GM06990 (cell line): ENCODE measurements around the gene NDUFA5.
"Not testable (repeated sequence)": the region's sequence is repeated elsewhere in the genome, so short reads cannot be mapped to it uniquely, and the experiment has no call there.

Experiments
- DNase-seq: peaks from one replicate; pipeline ENCODE4 v3.0.0-alpha.2; 2011; ENCODE audit not compliant: insufficient read length; ENCODE audit errors: extremely low read depth
- H3K27me3 ChIP-seq: replicated peaks from 2 replicates; pipeline ENCODE4 v1.6.0; 2011; ENCODE audit warnings: low read length; ENCODE audit not compliant: control insufficient read depth, insufficient read depth
- H3K36me3 ChIP-seq: 2 replicates; pipeline ENCODE4 v1.5.1; 2011; ENCODE audit warnings: low read length; ENCODE audit not compliant: control insufficient read depth, insufficient read depth
- H3K4me3 ChIP-seq: replicated peaks from 2 replicates; pipeline ENCODE4 v1.5.1; 2011; ENCODE audit warnings: low read depth, mild to moderate bottlenecking, control low read depth, low read length
- TF ChIP-seq, protein P1 (sequence below): IDR thresholded peaks from 2 replicates; pipeline ENCODE4 v1.5.1; 2011; ENCODE audit warnings: low read length, control low read depth, mild to moderate bottlenecking, inconsistent platforms; ENCODE audit not compliant: insufficient read depth, poor library complexity, severe bottlenecking

The NDUFA5 gene

DNA sequence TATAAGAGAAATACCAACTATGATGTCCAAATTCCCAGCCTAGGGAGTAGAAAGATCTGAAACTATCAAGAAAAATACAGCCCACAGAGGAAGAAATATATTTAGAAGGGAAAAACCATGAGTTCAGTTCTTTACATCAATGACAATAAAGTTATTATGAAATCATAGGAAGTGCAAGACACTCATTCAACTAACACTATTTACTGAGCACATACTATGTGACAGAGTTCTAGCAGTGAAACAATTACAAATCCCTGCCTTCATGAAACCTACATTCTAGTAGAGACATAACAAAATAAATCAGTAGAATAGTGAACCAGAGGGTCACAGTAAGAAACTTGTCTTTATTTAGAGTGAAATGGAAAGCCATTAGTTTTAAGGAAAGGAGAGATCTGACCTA, 2.1 kb downstream of the NDUFA5 start:
- no peaks in the 10 kb centered on the region for H3K27me3 ChIP-seq
- H3K4me3 ChIP-seq, result no peak overlapping the region
- no peak for DNase-seq
- TF ChIP-seq, protein P1, sequence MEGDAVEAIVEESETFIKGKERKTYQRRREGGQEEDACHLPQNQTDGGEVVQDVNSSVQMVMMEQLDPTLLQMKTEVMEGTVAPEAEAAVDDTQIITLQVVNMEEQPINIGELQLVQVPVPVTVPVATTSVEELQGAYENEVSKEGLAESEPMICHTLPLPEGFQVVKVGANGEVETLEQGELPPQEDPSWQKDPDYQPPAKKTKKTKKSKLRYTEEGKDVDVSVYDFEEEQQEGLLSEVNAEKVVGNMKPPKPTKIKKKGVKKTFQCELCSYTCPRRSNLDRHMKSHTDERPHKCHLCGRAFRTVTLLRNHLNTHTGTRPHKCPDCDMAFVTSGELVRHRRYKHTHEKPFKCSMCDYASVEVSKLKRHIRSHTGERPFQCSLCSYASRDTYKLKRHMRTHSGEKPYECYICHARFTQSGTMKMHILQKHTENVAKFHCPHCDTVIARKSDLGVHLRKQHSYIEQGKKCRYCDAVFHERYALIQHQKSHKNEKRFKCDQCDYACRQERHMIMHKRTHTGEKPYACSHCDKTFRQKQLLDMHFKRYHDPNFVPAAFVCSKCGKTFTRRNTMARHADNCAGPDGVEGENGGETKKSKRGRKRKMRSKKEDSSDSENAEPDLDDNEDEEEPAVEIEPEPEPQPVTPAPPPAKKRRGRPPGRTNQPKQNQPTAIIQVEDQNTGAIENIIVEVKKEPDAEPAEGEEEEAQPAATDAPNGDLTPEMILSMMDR, result no peak
- no peaks in the 10 kb centered on the region for H3K36me3 ChIP-seq

DNA sequence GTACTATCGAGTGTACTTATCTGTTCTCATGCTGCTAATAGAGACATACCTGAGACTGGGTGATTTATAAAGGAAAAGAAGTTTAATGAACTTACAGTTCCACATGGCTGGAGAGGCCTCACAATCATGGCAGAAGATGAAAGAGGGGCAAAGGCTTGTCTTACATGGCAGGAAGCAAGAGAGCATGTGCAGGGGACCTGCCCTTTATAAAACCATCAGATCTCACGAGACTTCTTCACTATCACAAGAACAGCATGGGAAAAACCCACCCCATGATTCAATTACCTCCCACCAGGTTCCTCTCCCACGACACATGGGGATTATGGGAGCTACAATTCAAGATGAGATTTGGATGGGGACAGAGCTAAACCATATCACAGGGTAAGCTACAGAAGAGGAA, 4.5 kb downstream of the NDUFA5 start:
- no peaks in the 10 kb centered on the region for H3K27me3 ChIP-seq
- no peak for DNase-seq
- no peak overlapping the region for H3K4me3 ChIP-seq
- TF ChIP-seq, protein P1, result no peak
- no peaks in the 10 kb centered on the region; the same call in none of the 2 replicates for H3K36me3 ChIP-seq

- no peak for DNase-seq
- Histone ChIP-seq H3K4me3 (no peak overlapping the region), H3K27me3 (no peaks in the 10 kb centered on the region), H3K36me3 (no peaks in the 10 kb centered on the region; the same call in none of the 2 replicates)
- TF ChIP-seq, protein P1, result no peak
Measured at GRCh38 chr7:123552641-123553040, 5.0 kb downstream of the NDUFA5 start.

DNA sequence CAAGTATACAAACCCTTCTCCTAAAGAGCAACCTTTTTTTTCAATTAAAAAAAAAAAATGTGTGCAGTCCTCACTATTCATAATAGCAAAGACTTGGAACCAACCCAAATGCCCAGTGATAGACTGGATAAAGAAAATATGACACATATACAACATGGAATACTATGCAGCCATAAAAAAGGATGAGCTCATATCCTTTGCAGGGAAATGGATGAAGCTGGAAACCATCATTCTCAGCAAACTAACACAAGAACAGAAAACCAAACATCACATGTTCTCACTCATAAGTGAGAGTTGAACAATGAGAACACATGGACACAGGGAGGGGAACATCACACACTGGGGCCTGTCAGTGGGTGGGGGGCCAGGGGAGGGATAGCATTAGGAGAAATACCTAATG, 5.5 kb downstream of the NDUFA5 start:
- H3K4me3 ChIP-seq, DNase-seq, H3K27me3 ChIP-seq, H3K36me3 ChIP-seq: not testable (repeated sequence)

DNA sequence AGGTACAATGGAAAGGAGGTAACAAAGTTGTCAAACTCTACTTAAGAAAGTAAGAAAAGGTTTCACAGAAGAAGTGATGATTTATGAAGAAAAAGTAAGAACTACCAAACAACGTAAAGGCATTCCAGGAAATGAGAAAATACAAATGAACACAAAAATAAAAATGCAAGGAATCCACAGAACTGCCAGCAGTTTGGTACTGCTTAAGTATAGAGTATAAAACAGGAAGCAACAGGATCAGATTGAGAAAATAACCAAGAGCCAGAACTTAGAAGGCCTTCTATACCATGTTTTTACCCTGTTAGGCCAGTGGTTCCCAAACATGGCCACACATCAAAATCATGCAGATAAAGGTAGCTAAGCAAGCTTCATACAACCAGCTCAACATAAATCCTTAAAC, 9.2 kb downstream of the NDUFA5 start:
- no peaks in the 10 kb centered on the region for H3K27me3 ChIP-seq
- no peak overlapping the region for H3K4me3 ChIP-seq
- DNase-seq, result no peak
- TF ChIP-seq, protein P1, result no peak
- no peaks in the 10 kb centered on the region; the same call in none of the 2 replicates for H3K36me3 ChIP-seq

DNA sequence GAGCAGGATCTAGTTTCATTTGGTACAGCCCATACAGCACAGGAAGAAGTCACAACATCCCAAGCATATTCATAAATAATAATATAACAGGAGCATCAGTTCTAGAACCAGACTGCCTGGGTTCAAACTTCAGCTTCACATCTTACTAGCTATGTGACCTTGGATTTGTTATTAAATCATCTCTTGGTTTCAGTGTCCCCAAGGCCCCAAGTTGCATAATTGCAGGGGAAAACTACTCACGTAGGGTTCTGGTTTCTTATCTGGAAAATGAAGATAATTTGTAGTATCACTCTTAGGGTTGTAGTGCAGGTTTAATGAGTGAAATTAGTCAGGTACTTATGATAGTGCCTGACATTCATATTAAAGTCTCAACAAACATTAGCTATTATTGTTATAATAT, 17.7 kb downstream of the NDUFA5 start:
- DNase-seq, result no peak
- TF ChIP-seq, protein P1, result no peak
- Histone ChIP-seq H3K36me3 (no peaks in the 10 kb centered on the region; the same call in 1 of the 2 replicates), H3K4me3 (no peak overlapping the region), H3K27me3 (no peaks in the 10 kb centered on the region)
